Prostate gland (tissue), 2 donors: ENCODE data around the gene TBC1D22A.

ENCODE experiments used
- POLR2A ChIP-seq: fragments of 450-650 bp; IDR thresholded peaks from one replicate; pipeline ENCODE4 v1.6.1; 2016; ENCODE audit warnings: antibody characterized with exemption, mild to moderate bottlenecking
- POLR2AphosphoS5 ChIP-seq: sonication (generic); formaldehyde crosslinking; IDR thresholded peaks from one replicate; pipeline ENCODE4 v1.6.1; 2017; ENCODE audit warnings: antibody characterized with exemption
- TF ChIP-seq, protein P1 (sequence below), 4 experiments: fragments of 200-600 bp in 2 of 4; fragments of 450-650 bp in 2 of 4; sonication (generic) in 2 of 4; IDR thresholded peaks; 1 replicate in 3 of 4; 2 replicates in 1 of 4; pipeline ENCODE4 v1.5.1; 2016 to 2019; ENCODE audit warnings: antibody characterized with exemption in 4 of 4, mild to moderate bottlenecking in 2 of 4, moderate library complexity in 2 of 4

DNA sequence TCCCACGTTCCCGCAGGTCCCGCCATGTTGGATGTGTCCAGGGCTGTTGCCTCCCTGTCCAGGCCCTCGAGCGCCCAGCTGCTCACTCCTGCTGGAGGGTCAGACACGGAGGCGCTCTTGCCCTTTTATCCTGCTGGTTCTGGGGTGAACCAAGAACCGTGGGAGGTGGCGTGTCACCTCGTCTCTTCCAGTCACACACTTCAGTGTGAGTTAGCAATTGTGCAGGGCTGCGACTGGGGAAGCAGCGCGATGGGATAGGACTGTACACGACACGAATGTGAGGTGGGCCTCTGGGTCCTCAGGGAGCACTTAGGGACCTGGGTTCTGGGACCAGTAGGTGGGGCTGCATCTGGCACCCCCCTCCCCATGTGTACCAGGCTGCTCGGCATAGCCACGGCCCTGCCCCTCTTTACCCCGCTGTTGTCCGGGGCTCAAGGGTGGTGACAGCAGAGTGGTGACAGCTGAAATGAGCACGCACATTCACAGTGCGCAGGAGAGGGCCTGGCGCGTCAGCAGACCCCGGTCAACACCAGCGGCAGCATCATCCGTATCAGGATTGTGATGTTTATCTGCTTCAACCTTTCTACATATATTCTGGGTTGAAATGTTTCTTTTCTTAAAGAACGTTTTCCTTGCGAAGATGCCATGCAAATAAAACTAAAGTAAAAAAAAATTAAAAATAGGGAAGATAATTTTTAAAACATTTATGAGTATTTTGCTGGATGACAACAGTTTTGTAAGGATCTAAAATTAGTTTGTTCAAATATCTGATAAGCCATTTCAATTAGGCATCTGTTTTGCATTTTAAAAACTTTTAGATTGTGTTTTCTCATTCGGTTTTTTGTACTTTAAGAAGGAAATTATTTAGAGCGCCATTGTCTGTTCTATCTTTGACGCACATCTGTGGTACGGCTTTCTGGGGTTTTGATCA is 210.7 kb downstream of the TBC1D22A start:
- TF ChIP-seq, protein P1, sequence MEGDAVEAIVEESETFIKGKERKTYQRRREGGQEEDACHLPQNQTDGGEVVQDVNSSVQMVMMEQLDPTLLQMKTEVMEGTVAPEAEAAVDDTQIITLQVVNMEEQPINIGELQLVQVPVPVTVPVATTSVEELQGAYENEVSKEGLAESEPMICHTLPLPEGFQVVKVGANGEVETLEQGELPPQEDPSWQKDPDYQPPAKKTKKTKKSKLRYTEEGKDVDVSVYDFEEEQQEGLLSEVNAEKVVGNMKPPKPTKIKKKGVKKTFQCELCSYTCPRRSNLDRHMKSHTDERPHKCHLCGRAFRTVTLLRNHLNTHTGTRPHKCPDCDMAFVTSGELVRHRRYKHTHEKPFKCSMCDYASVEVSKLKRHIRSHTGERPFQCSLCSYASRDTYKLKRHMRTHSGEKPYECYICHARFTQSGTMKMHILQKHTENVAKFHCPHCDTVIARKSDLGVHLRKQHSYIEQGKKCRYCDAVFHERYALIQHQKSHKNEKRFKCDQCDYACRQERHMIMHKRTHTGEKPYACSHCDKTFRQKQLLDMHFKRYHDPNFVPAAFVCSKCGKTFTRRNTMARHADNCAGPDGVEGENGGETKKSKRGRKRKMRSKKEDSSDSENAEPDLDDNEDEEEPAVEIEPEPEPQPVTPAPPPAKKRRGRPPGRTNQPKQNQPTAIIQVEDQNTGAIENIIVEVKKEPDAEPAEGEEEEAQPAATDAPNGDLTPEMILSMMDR (IDR thresholded peaks at IDR 0.05): no peak
- TF ChIP-seq POLR2A: no peak
- no peak for TF ChIP-seq POLR2AphosphoS5
